GM12878 (cell line): Measurements from ENCODE around the gene ANKRD31. TPM values are rescaled to one million over a fixed set of nuclear protein-coding genes. Genes with fewer than 3 reads are reported as not detected.

Source experiments
- ATAC-seq: fragments of 200-7000 bp; cut with Tn5 transposase; 3 replicates; pipeline ENCODE4 v1.9.1; 2020; ENCODE audit warnings: mild to moderate bottlenecking, moderate library complexity
- BruUV-seq: library from RNA; stranded (reverse); fragments of 400-500 nt; replicated peaks from 2 replicates; lab custom pipeline; 2021; lab: Mats Ljungman, UMichigan
- CTCF ChIA-PET: fragments of 300-600 bp; sonication (Branson Sonifier 250); formaldehyde crosslinking; extraction: SDS; loops from one replicate; lab custom pipeline; 2021; ENCODE audit warnings: inconsistent platforms; lab: Yijun Ruan, JAX
- POLR2A ChIA-PET: fragments of 350-600 bp; formaldehyde crosslinking; extraction: SDS; loops from one replicate; lab custom pipeline; 2021; ENCODE audit warnings: inconsistent platforms; lab: Charles Lee
- RAD21 ChIA-PET: fragments of 300-600 bp; sonication (Branson Sonifier 250); formaldehyde crosslinking; loops from one replicate; lab custom pipeline; 2023; ENCODE audit warnings: antibody characterized with exemption; ENCODE audit not compliant: unreplicated experiment; lab: Charles Lee
- SMC1A ChIA-PET: fragments of 300-600 bp; sonication (Branson Sonifier 250); formaldehyde crosslinking; loops from one replicate; lab custom pipeline; 2023; ENCODE audit not compliant: unreplicated experiment, uncharacterized antibody; lab: Charles Lee
- DNase-seq: peaks from one replicate; pipeline ENCODE4 v3.0.0-alpha.2; 2011; ENCODE audit warnings: low read depth, low spot score
- FAIRE-seq: peaks from 3 replicates; lab custom pipeline; 2011; peaks lifted over from hg19 to GRCh38; lab: Jason Lieb, UNC
- H2AFZ ChIP-seq: 2 replicates; pipeline ENCODE4 v1.6.0; 2011; ENCODE audit warnings: low read depth, low read length, control low read depth; ENCODE audit not compliant: control insufficient read depth
- H3K27ac ChIP-seq: 2 replicates; pipeline ENCODE4 v1.5.1; 2011; ENCODE audit warnings: control low read depth; ENCODE audit not compliant: control insufficient read depth, insufficient read depth
- H3K27me3 ChIP-seq, 2 experiments: replicated peaks in 1 of 2; 2 replicates each; pipeline versions ENCODE4 v1.6.0 to v1.6.1; 2011; ENCODE audit warnings: low read length in 1 of 2; ENCODE audit not compliant: control insufficient read depth in 2 of 2, insufficient read depth in 2 of 2
- H3K36me3 ChIP-seq, 2 experiments: 2 replicates each; pipeline ENCODE4 v1.5.1; 2011; ENCODE audit warnings: low read length in 1 of 2; ENCODE audit not compliant: control insufficient read depth in 2 of 2, insufficient read depth in 2 of 2
- H3K4me1 ChIP-seq: 2 replicates; pipeline ENCODE4 v1.6.1; 2011; ENCODE audit warnings: mild to moderate bottlenecking, low read length, moderate library complexity, mixed read lengths; ENCODE audit not compliant: control insufficient read depth, insufficient read depth
- H3K4me2 ChIP-seq: 2 replicates; pipeline ENCODE4 v1.6.0; 2011; ENCODE audit warnings: control low read depth; ENCODE audit not compliant: control insufficient read depth, insufficient read depth
- H3K4me3 ChIP-seq: fragments of 200-600 bp; sonication (generic); 2 replicates; pipeline ENCODE4 v1.5.1; 2016
- H3K79me2 ChIP-seq: 2 replicates; pipeline ENCODE4 v1.6.0; 2011; ENCODE audit warnings: low read length; ENCODE audit not compliant: control insufficient read depth, insufficient read depth
- H3K9ac ChIP-seq: 2 replicates; pipeline ENCODE4 v1.8.0; 2011; ENCODE audit warnings: low read length, control low read depth, mixed read lengths; ENCODE audit not compliant: control insufficient read depth, insufficient read depth
- H3K9me3 ChIP-seq: replicated peaks from 3 replicates; pipeline ENCODE4 v1.5.1; 2011; ENCODE audit warnings: mild to moderate bottlenecking, low read length; ENCODE audit not compliant: control insufficient read depth, insufficient read depth
- H4K20me1 ChIP-seq: 2 replicates; pipeline ENCODE4 v1.6.0; 2011; ENCODE audit not compliant: control insufficient read depth, insufficient read depth
- HDAC6 ChIP-seq: fragments of 200-600 bp; sonication (generic); IDR thresholded peaks from one replicate; pipeline ENCODE4 v1.8.0; 2017; ENCODE audit warnings: antibody characterized with exemption; ENCODE audit not compliant: unreplicated experiment
- PAX5 ChIP-seq: IDR thresholded peaks from 2 replicates; pipeline ENCODE4 v1.6.1; 2011; ENCODE audit warnings: low read depth, low read length, borderline replicate concordance
- SIX5 ChIP-seq: IDR thresholded peaks from 2 replicates; pipeline ENCODE4 v1.6.1; 2011; ENCODE audit warnings: mild to moderate bottlenecking, low read depth, low read length, moderate library complexity; ENCODE audit not compliant: severe bottlenecking
- SMAD5 ChIP-seq: IDR thresholded peaks from 2 replicates; pipeline ENCODE4 v1.6.1; 2016; ENCODE audit warnings: antibody characterized with exemption, low read depth
- STAT3 ChIP-seq: IDR thresholded peaks from 2 replicates; pipeline ENCODE4 v1.6.1; 2011; ENCODE audit warnings: low read depth, low read length, improper control_type of control experiment
- TCF3 ChIP-seq: IDR thresholded peaks from 2 replicates; pipeline ENCODE4 v1.6.1; 2012; ENCODE audit warnings: low read depth, mild to moderate bottlenecking, low read length, borderline replicate concordance; ENCODE audit not compliant: insufficient read depth
- WGBS: methylation state at CpG from one replicate; pipeline ENCODE4 v1.1.6; 2016; ENCODE audit warnings: low lambda C conversion rate; ENCODE audit not compliant: insufficient replicate concordance, insufficient coverage; ENCODE audit errors: missing lambda C conversion rate; 5-methylcytosine and 5-hydroxymethylcytosine counted together
- in situ Hi-C: fragments of 300-500 bp; cut with MboI; formaldehyde crosslinking; loops from 9 replicates; pipeline ENCODE4 v1.14.3; 2018; ENCODE audit warnings: mixed read lengths
- intact Hi-C: fragments of 100-400 bp; cut with micrococcal nuclease; formaldehyde crosslinking; loops from one replicate; pipeline ENCODE4 v1.14.2; 2022; ENCODE audit not compliant: unreplicated experiment
- polyA plus RNA-seq, 11 experiments: library from polyadenylated mRNA; depleted of rRNA in 4 of 11; unstranded in 6 of 11; stranded (reverse) in 5 of 11; fragments of >200 nt; fragmentation: Nextera tagmentation in 4 of 11; fragmentation: Illumina TruSeq in 1 of 11; extraction: Ambion mirVana in 4 of 11; extraction: Trizol in 1 of 11; gene quantifications; 1 replicate in 1 of 11; 2 replicates in 10 of 11; pipeline versions ENCODE4 v1.2.1 to v1.2.3, GENCODE V29; 2011 to 2016; ENCODE audit warnings: inconsistent platforms in 2 of 11, missing spikeins in 2 of 11, low read depth in 1 of 11
- total RNA-seq, 4 experiments: library from RNA; depleted of rRNA in 3 of 4; stranded (reverse); fragments of >200 nt in 3 of 4; fragmentation: Illumina TruSeq in 1 of 4; extraction: Trizol in 1 of 4; gene quantifications; 2 replicates each; pipeline versions ENCODE4 v1.2.1 to v1.2.3, GENCODE V29; 2013 to 2021

Gene ANKRD31
- total and polyA plus RNA-seq, 10 of the 15 experiments (the other 5 are each of a cell fraction or from before 2014, with no cell fraction given): under 0.01 to 0.10 (median 0.04) TPM; not detected in 3

DNA sequence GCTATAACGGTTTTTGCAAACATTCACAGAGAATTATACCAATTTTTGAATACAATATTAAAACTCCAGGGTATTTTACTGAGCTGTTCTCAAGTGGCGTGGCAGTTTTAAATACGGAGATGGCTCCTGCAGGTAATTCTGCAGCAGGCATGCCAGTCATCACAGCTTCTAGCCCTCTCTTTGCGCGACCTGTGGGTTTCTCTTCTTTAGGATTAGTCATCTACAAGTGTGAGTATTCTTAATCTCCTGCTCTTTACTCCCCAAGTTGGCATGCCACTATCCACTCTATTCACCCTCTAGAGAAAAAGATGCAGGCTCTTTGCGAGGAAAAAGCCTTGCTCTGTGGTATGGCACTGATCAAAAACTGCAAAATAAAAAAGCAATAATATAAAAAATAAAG is 43.9 kb downstream of the ANKRD31 start:
- SMC1A ChIA-PET: no interaction called here
- Histone ChIP-seq H3K36me3 (no peaks in the 10 kb centered on the region), H3K9me3 (no peaks in the 10 kb centered on the region), H3K4me2 (no peak overlapping the region), H3K79me2 (no peaks in the 10 kb centered on the region), H4K20me1 (no peaks in the 10 kb centered on the region), H3K27ac (no peak overlapping the region), H3K27me3 (peaks cover 0 to 4% of the 10 kb centered on the region in 2 experiments; a peak in 1 of 4 replicates), H2AFZ (no peak overlapping the region), H3K9ac (no peak overlapping the region), H3K4me3 (no peak overlapping the region), H3K4me1 (no peaks in the 10 kb centered on the region)
- in situ Hi-C loops (no loop called here), intact Hi-C loops (no loop called here)
- RAD21 ChIA-PET: no interaction called here
- POLR2A ChIA-PET: no interaction called here
- no peak for TF ChIP-seq PAX5
- TF ChIP-seq TCF3: no peak
- no peak for TF ChIP-seq HDAC6
- TF ChIP-seq STAT3: no peak
- TF ChIP-seq SIX5: no peak
- TF ChIP-seq SMAD5: no peak
- CTCF ChIA-PET: no interaction called here
- WGBS: 64% methylated on average over 6 of the region's 6 CpGs
- BruUV-seq: no TSS peak
- FAIRE-seq (no peak), ATAC-seq (no peak), DNase-seq (no peak)

DNA sequence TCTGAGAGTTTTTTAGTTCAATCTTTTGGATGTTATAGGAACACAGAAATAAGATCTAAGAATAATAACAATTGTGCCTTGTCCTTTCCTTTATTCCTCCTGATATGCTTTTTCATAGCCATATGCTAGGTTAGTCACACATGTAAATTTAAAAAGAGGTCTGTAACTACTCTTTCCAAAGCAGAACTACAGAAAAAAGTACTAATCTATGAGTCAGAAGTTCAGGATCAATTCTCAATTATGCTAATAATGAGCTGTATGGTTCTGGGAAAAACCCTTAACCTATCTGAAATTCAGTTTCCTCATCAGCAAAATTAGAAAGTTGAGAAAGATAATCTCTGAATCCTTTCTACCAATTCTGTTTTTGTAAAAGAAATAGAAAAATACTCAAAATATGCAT is 44.4 kb downstream of the ANKRD31 start:
- no peak for DNase-seq
- H2AFZ ChIP-seq: no peak overlapping the region
- SMC1A ChIA-PET: no interaction called here
- no peak overlapping the region for H3K9ac ChIP-seq
- H3K79me2 ChIP-seq: no peaks in the 10 kb centered on the region
- no peak for FAIRE-seq
- ATAC-seq: no peak
- H3K4me1 ChIP-seq: no peaks in the 10 kb centered on the region
- no peak for TF ChIP-seq HDAC6
- peaks cover 0 to 4% of the 10 kb centered on the region in 2 experiments; a peak in 1 of 4 replicates for H3K27me3 ChIP-seq
- no peak overlapping the region for H3K4me3 ChIP-seq
- no peak overlapping the region for H3K4me2 ChIP-seq
- RAD21 ChIA-PET: no interaction called here
- H3K27ac ChIP-seq: no peak overlapping the region
- in situ Hi-C loops (no loop called here), intact Hi-C loops (no loop called here)
- no peaks in the 10 kb centered on the region for H4K20me1 ChIP-seq
- no peaks in the 10 kb centered on the region for H3K36me3 ChIP-seq
- no TSS peak for BruUV-seq
- POLR2A ChIA-PET: no interaction called here
- H3K9me3 ChIP-seq: no peaks in the 10 kb centered on the region
- CTCF ChIA-PET: no interaction called here
